Measurements from ENCODE around the gene BICDL1. TPM values are rescaled to one million over a fixed set of nuclear protein-coding genes. Genes with fewer than 3 reads are reported as not detected.

The BICDL1 gene
- total and polyA plus RNA-seq, 2 of the 4 experiments (the other 2 are of a cell fraction) = not detected

DNA sequence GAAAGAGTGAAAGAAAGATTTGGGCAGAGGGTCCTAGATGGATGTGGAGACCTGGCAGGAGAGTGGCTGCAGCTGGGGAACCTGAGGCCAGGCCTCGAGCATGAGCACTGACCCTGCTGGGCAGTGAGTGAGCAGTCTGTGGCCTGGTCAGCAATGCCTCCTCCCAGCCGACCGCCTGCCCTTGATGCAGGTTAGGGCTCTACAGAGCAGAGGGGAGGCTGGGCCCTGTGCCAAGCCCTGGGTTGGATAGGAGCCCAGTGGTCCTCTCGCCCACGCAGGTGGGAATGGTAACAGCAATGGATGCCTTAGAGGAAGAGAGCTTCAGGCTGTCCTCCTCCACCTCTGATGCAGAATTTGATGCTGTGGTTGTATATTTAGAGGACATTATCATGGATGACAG is 67.7 kb downstream of the BICDL1 start:
- no peaks in the 10 kb centered on the region for H4K20me1 ChIP-seq (ENCODE audit: insufficient read depth, low read length)
- no peak overlapping the region for H3K56ac ChIP-seq (ENCODE audit: extremely low read depth, insufficient read depth, low read length)
- H2BK15ac ChIP-seq (ENCODE audit: low read depth, low read length) = no peak overlapping the region
- 50% methylated on average over 1 of the region's 5 CpGs; no CpG with 5 or more reads in 1 of the 2 experiments for WGBS, 2 experiments (ENCODE audit: extremely low coverage in 2 of 2, insufficient read length in 1 of 2)
- H3K9me1 ChIP-seq (ENCODE audit: insufficient read depth, low read length) = no peaks in the 10 kb centered on the region
- H4K5ac ChIP-seq (ENCODE audit: low read depth, low read length) = no peak overlapping the region
- H2AK9ac ChIP-seq (replicated peaks; ENCODE audit: low read depth, low read length, poor library complexity) = no peak overlapping the region
- H3K27ac ChIP-seq (ENCODE audit: insufficient read depth, low read length) = no peak overlapping the region
- H2BK5ac ChIP-seq (ENCODE audit: low read depth, low read length, poor library complexity, severe bottlenecking) = no peak overlapping the region
- no peak overlapping the region for H2BK120ac ChIP-seq (ENCODE audit: low read depth, low read length)
- H4K8ac ChIP-seq (ENCODE audit: low read depth in 2 of 2, low read length in 2 of 2) = no peak overlapping the region
- H3K18ac ChIP-seq (ENCODE audit: low read depth, low read length) = no peak overlapping the region
- H2BK20ac ChIP-seq (ENCODE audit: low read depth, low read length) = no peak overlapping the region
- BruUV-seq (replicated peaks) = no TSS peak
- no peak for DNase-seq
- H3K79me1 ChIP-seq (ENCODE audit: low read depth in 1 of 2, low read length in 2 of 2) = no peaks in the 10 kb centered on the region
- no peak overlapping the region for H3K4me3 ChIP-seq (ENCODE audit: insufficient read depth, low read depth, low read length)
- no peaks in the 10 kb centered on the region for H3K4me1 ChIP-seq (ENCODE audit: control insufficient read depth, insufficient read depth, low read length)
- H3K23ac ChIP-seq (ENCODE audit: low read depth, low read length) = no peak overlapping the region
- H3K36me3 ChIP-seq (ENCODE audit: control insufficient read depth, insufficient read depth, low read length) = no peaks in the 10 kb centered on the region
- peaks cover 6% of the 10 kb centered on the region for H3K27me3 ChIP-seq (ENCODE audit: control insufficient read depth, insufficient read depth, low read length)
- dilution Hi-C loops (cut with HindIII; ENCODE audit: low sequenced_read_pairs, unreplicated experiment) = no loop called here
- no peak overlapping the region for H2AFZ ChIP-seq (replicated peaks; ENCODE audit: low read length, poor library complexity)
- TF ChIP-seq NFE2L2 (IDR thresholded peaks at IDR 0.05; ENCODE audit: low read depth, low read length) (no peak), FOS (IDR thresholded peaks at IDR 0.05; ENCODE audit: low read depth, low read length) (no peak), MAFK (IDR thresholded peaks at IDR 0.05; ENCODE audit: low read depth, low read length) (no peak), CEBPB (IDR thresholded peaks at IDR 0.05; ENCODE audit: low read depth, low read length) (no peak), RAD21 (IDR thresholded peaks at IDR 0.05; ENCODE audit: low read length) (no peak), RFX5 (IDR thresholded peaks at IDR 0.05; ENCODE audit: low read depth, low read length) (no peak), MAZ (IDR thresholded peaks at IDR 0.05; ENCODE audit: borderline replicate concordance, low read depth, low read length) (no peak), RCOR1 (IDR thresholded peaks at IDR 0.05; ENCODE audit: insufficient replicate concordance, low read length) (no peak)
- no peak overlapping the region for H3K14ac ChIP-seq (replicated peaks; ENCODE audit: low read depth, low read length)
- no peak overlapping the region for H3K4ac ChIP-seq (ENCODE audit: low read depth, low read length)
- no peak for ATAC-seq (ENCODE audit: low read depth)
- H2AK5ac ChIP-seq (ENCODE audit: low read depth, low read length) = no peak overlapping the region
- no peak overlapping the region for H4K91ac ChIP-seq (ENCODE audit: insufficient read depth, low read depth, low read length)
- no peak overlapping the region for H3K9ac ChIP-seq (ENCODE audit: low read depth, low read length)
- no peaks in the 10 kb centered on the region for H3K9me3 ChIP-seq (ENCODE audit: control insufficient read depth, insufficient read depth, low read length)
- intact Hi-C loops (cut with micrococcal nuclease) = no loop called here
- in situ Hi-C loops (cut with MboI; ENCODE audit: low sequenced_read_pairs) = no loop called here
- ChIA-PET CTCF (no interaction called here), POLR2A (ENCODE audit: unreplicated experiment) (no interaction called here)
- no peak overlapping the region for H3K4me2 ChIP-seq (ENCODE audit: low read depth, low read length)

Measured in IMR-90 (cell line).